ENCODE measurements around the gene HIRIP3. TPM values are rescaled to one million over a fixed set of nuclear protein-coding genes. Genes with fewer than 3 reads are reported as not detected.

The HIRIP3 gene
- total RNA-seq, 3 donors from 2014 or later: 10.5 to 18.2 (median 15.5) TPM

GRCh38 chr16:29984764-29985147 lies 10.7 kb downstream of the HIRIP3 start:
- Histone ChIP-seq H3K4me3 (no peak overlapping the region), H3K9me3 (no peaks in the 10 kb centered on the region), H3K4me1 (no peaks in the 10 kb centered on the region), H3K27ac (no peak overlapping the region), H3K27me3 (no peaks in the 10 kb centered on the region), H3K36me3 (peaks cover 34% of the 10 kb centered on the region)
- intact Hi-C loops (cut with DNase I; ENCODE audit: low total_unique reads): no loop called here
- DNase-seq (ENCODE audit: low spot score in 2 of 2): no peak
- TF ChIP-seq POLR2A (IDR thresholded peaks at IDR 0.05) (no peak), CTCF (IDR thresholded peaks at IDR 0.05) (no peak), POLR2AphosphoS5 (IDR thresholded peaks at IDR 0.05) (no peak)

DNA sequence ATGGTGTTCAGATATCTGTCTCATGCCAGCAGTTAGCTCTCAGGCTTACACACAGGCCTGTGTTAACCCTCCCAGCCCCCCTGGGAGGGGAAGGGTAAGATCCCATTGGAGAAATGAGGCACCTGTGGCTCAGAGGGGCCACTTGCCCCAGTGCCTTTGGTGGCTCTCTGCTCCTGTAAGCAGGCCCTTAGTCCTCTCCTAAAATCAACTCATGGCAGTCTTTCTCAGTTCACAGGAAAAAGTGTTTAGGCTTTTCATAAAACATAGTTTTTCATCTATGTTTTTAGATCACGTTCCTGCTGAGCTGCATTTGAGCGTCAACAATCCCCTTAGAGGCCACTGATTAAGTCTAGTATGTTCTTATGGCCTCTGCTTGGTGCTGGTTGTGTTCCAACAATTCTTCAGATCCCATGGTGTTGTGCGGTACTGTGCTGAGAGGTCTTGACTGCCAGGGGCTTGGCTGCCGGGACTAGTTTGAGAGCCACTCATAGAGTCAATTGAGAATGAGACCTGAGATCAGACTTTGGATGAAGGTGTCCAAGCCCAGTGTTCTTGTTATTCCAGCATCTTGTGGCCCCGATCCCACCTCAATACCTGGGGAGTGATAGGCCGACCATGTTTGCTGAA lies 11.2 kb downstream of the HIRIP3 start:
- Histone ChIP-seq H3K27ac (no peak overlapping the region), H3K4me3 (no peak overlapping the region), H3K36me3 (peaks cover 34% of the 10 kb centered on the region), H3K27me3 (no peaks in the 10 kb centered on the region), H3K4me1 (no peaks in the 10 kb centered on the region), H3K9me3 (no peaks in the 10 kb centered on the region)
- intact Hi-C loops (cut with DNase I; ENCODE audit: low total_unique reads): no loop called here
- no peak for DNase-seq (ENCODE audit: low spot score in 2 of 2)
- no peak for TF ChIP-seq CTCF (IDR thresholded peaks at IDR 0.05)
- TF ChIP-seq POLR2A (IDR thresholded peaks at IDR 0.05): no peak
- TF ChIP-seq POLR2AphosphoS5 (IDR thresholded peaks at IDR 0.05): no peak

GRCh38 chr16:29983420-29984136 lies 11.8 kb downstream of the HIRIP3 start:
- Histone ChIP-seq H3K4me1 (no peaks in the 10 kb centered on the region), H3K9me3 (no peaks in the 10 kb centered on the region), H3K27ac (no peak overlapping the region), H3K27me3 (no peaks in the 10 kb centered on the region), H3K4me3 (no peak overlapping the region), H3K36me3 (peaks cover 34% of the 10 kb centered on the region)
- TF ChIP-seq POLR2AphosphoS5 (IDR thresholded peaks at IDR 0.05) (no peak), CTCF (IDR thresholded peaks at IDR 0.05) (no peak)
- DNase-seq (ENCODE audit: low spot score in 2 of 2): no peak
- intact Hi-C loops (cut with DNase I; ENCODE audit: low total_unique reads): no loop called here

DNA sequence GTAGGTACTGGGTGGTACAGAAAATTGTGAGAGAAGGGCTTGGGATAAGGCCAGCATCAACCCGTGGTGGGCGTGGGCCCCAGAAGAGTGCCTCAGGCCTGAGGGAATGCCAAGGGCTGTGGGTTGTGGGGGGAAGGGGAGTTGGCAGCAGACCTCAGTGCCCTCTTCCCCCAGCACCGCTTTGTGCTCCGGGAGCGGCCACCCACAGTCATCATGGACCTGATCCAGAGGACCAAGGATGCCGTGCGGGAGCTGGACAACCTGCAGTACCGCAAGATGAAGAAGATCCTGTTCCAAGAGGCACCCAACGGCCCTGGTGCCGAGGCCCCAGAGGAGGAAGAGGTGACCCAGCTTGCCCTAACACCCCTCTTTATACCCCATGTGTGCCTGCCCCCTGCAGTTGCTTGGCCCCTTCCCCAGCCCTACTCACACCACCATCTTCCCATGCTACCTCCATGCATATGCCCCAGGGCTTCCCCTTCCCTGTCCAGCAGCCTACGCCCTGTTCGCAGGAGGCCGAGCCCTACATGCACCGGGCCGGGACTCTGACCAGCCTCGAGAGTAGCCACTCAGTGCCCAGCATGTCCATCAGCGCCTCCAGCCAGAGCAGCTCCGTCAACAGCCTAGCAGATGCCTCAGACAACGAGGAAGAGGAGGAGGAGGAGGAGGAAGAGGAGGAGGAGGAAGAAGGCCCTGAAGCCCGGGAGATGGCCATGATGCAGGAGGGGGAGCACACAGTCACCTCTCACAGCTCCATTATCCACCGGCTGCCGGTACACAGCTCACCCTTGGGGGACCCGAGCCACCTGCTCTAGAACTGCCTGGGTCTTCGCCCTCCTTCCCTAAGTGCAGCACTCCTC lies 12.6 kb downstream of the HIRIP3 start:
- no peak for DNase-seq (ENCODE audit: low spot score in 2 of 2)
- no peaks in the 10 kb centered on the region for H3K4me1 ChIP-seq

More for the DNA sequence above, 12.6 kb downstream of the HIRIP3 start:
- peaks cover 34% of the 10 kb centered on the region for H3K36me3 ChIP-seq
- no peaks in the 10 kb centered on the region for H3K9me3 ChIP-seq
- H3K4me3 ChIP-seq: no peak overlapping the region
- no peak for TF ChIP-seq CTCF (IDR thresholded peaks at IDR 0.05)
- TF ChIP-seq POLR2A (IDR thresholded peaks at IDR 0.05): no peak
- TF ChIP-seq POLR2AphosphoS5 (IDR thresholded peaks at IDR 0.05): no peak
- intact Hi-C loops (cut with DNase I; ENCODE audit: low total_unique reads): no loop called here
- H3K27ac ChIP-seq: no peak overlapping the region
- no peaks in the 10 kb centered on the region for H3K27me3 ChIP-seq

Measured in breast epithelium (tissue), 4 donors.